Peyer's patch (tissue), 4 donors: ENCODE measurements around the gene APOBEC3G.

ENCODE experiments used
- POLR2A ChIP-seq, 2 donors: fragments of 450-650 bp; IDR thresholded peaks; one replicate each; pipeline ENCODE4 v1.5.1; 2017; ENCODE audit warnings: antibody characterized with exemption in 2 of 2, mild to moderate bottlenecking in 2 of 2, moderate library complexity in 2 of 2
- TF ChIP-seq, protein P1 (sequence below), 6 experiments: fragments of 450-650 bp in 4 of 6; fragments of 200-600 bp in 2 of 6; sonication (generic) in 1 of 6; IDR thresholded peaks; one replicate each; pipeline ENCODE4 v1.5.1; 2017 to 2019; ENCODE audit warnings: antibody characterized with exemption in 6 of 6, mild to moderate bottlenecking in 3 of 6, moderate library complexity in 1 of 6

- TF ChIP-seq POLR2A (IDR thresholded peaks at IDR 0.05) = no peak
- TF ChIP-seq, protein P1, sequence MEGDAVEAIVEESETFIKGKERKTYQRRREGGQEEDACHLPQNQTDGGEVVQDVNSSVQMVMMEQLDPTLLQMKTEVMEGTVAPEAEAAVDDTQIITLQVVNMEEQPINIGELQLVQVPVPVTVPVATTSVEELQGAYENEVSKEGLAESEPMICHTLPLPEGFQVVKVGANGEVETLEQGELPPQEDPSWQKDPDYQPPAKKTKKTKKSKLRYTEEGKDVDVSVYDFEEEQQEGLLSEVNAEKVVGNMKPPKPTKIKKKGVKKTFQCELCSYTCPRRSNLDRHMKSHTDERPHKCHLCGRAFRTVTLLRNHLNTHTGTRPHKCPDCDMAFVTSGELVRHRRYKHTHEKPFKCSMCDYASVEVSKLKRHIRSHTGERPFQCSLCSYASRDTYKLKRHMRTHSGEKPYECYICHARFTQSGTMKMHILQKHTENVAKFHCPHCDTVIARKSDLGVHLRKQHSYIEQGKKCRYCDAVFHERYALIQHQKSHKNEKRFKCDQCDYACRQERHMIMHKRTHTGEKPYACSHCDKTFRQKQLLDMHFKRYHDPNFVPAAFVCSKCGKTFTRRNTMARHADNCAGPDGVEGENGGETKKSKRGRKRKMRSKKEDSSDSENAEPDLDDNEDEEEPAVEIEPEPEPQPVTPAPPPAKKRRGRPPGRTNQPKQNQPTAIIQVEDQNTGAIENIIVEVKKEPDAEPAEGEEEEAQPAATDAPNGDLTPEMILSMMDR (IDR thresholded peaks at IDR 0.05) = no peak
These were observed 29.3 kb downstream of the APOBEC3G start for GRCh38 chr22:39106326-39106725.
